Adrenal gland (tissue), 12 donors: ENCODE data around the gene PRICKLE2. TPM values are rescaled to one million over a fixed set of nuclear protein-coding genes. Genes with fewer than 3 reads are reported as not detected.

Experiments used
- DNase-seq, 7 donors: peaks; one replicate each; pipeline ENCODE4 v3.0.0-alpha.2; 2019 to 2020
- H3K27ac ChIP-seq, 5 donors: fragments of 200-600 bp; sonication (generic) in 4 of 5; 1 replicate in 3 of 5; 2 replicates in 2 of 5; pipeline versions ENCODE4 v1.5.1 to v1.8.0; 2016 to 2020; ENCODE audit warnings: mild to moderate bottlenecking in 1 of 5
- H3K27me3 ChIP-seq: fragments of 200-600 bp; 2 replicates; pipeline ENCODE4 v1.8.0; 2021
- H3K36me3 ChIP-seq, 2 donors: fragments of 200-600 bp; replicated peaks in 1 of 2; 1 replicate in 1 of 2; 2 replicates in 1 of 2; pipeline versions ENCODE4 v1.5.1 to v1.8.0; 2018 to 2022
- H3K4me1 ChIP-seq, 2 donors: fragments of 200-600 bp; replicated peaks in 1 of 2; 1 replicate in 1 of 2; 2 replicates in 1 of 2; pipeline versions ENCODE4 v1.5.1 to v1.8.0; 2018 to 2021
- H3K4me3 ChIP-seq, 4 donors: fragments of 200-600 bp; sonication (generic) in 3 of 4; one replicate each; pipeline ENCODE4 v1.5.1; 2016 to 2018
- H3K9me3 ChIP-seq, 3 donors: fragments of 200-600 bp; sonication (generic) in 1 of 3; replicated peaks in 1 of 3; 1 replicate in 2 of 3; 2 replicates in 1 of 3; pipeline versions ENCODE4 v1.5.1 to v1.8.0; 2016 to 2021
- CTCF ChIP-seq, 6 experiments: fragments of 450-650 bp in 4 of 6; fragments of 200-600 bp in 2 of 6; sonication (generic) in 1 of 6; IDR thresholded peaks; 1 replicate in 5 of 6; 2 replicates in 1 of 6; pipeline versions ENCODE4 v1.5.1 to v1.8.0; 2016 to 2021; ENCODE audit warnings: antibody characterized with exemption in 6 of 6, mild to moderate bottlenecking in 2 of 6, moderate library complexity in 1 of 6
- POLR2A ChIP-seq, 2 donors: fragments of 450-650 bp; IDR thresholded peaks; one replicate each; pipeline ENCODE4 v1.6.1; 2017; ENCODE audit warnings: antibody characterized with exemption in 2 of 2, mild to moderate bottlenecking in 2 of 2, moderate library complexity in 1 of 2
- WGBS, 4 donors: extraction: QIAGEN DNeasy Blood & Tissue Kit in 2 of 4; methylation state at CpG; one replicate each; pipeline versions ENCODE4 v1.1.5 to v1.1.7; 2013 to 2017; 5-methylcytosine and 5-hydroxymethylcytosine counted together
- intact Hi-C, 2 donors: fragments of 100-400 bp; cut with DNase I; formaldehyde crosslinking; loops; one replicate each; pipeline versions ENCODE4 v1.14.1 to v1.15.0; 2022 to 2023
- polyA plus RNA-seq, 3 donors: library from polyadenylated mRNA; stranded (reverse); fragments of 200-250 nt in 2 of 3; fragments of 350-450 nt in 1 of 3; fragmentation: Illumina TruSeq in 1 of 3; extraction: RNeasy Lipid Tissue Mini Kit (QIAGEN cat#74804) in 1 of 3; gene quantifications; one replicate each; pipeline ENCODE4 v1.2.3, GENCODE V29; 2013 to 2014
- total RNA-seq, 9 donors: library from RNA; depleted of rRNA in 4 of 9; stranded (reverse); fragments of >200 nt in 4 of 9; fragments of 120-200 nt in 1 of 9; fragmentation: NEBNext Ultra II Directional in 1 of 9; extraction: Animal tissue kit (Norgen Biotek cat#: 25700) in 1 of 9; gene quantifications; one replicate each; pipeline versions ENCODE4 v1.1.0 to v1.2.4, GENCODE V29; 2013 to 2023
- donor health status: healthy with polysubstance abuse.
- donor health status: Bipolar disorder and iron deficiency.
- donor health status: DM: yes; HTN: yes; CAD: no.
- donor health status: DM: no; HTN: no; CAD: no.
- donor health status: DM: no; HTN: no; CAD: no.
- donor health status: DM: yes; HTN: yes; CAD: no.

The PRICKLE2 gene
- total and polyA plus RNA-seq, 12 donors, result 1.3 to 15.7 (median 8.1) TPM

- Histone ChIP-seq H3K9me3 (no peaks in the 10 kb centered on the region), H3K4me3 (no peak overlapping the region), H3K4me1 (peaks cover 0 to 4% of the 10 kb centered on the region in 2 donors), H3K36me3 (no peaks in the 10 kb centered on the region), H3K27ac (no peak overlapping the region), H3K27me3 (no peaks in the 10 kb centered on the region)
- WGBS, 4 donors, result 80 to 86% (median 82%) methylated on average over 3 of the region's 3 CpGs
- TF ChIP-seq POLR2A (IDR thresholded peaks at IDR 0.05) (no peak), CTCF (IDR thresholded peaks at IDR 0.05) (no peak)
- no peak for DNase-seq
- intact Hi-C loops, result no loop called here
These were observed 165.6 kb downstream of the PRICKLE2 start for GRCh38 chr3:64059484-64060175.

- no peak for TF ChIP-seq CTCF (IDR thresholded peaks at IDR 0.05)
- WGBS, 4 donors, result 36 to 50% (median 39%) methylated on average over 4 of the region's 4 CpGs
These were observed 166.7 kb downstream of the PRICKLE2 start for GRCh38 chr3:64058566-64058965.

GRCh38 chr3:64057231-64057630, 168.0 kb downstream of the PRICKLE2 start:
- H3K4me3 ChIP-seq, result no peak overlapping the region
- H3K36me3 ChIP-seq, result no peaks in the 10 kb centered on the region
- no peaks in the 10 kb centered on the region for H3K9me3 ChIP-seq
- no peaks in the 10 kb centered on the region for H3K4me1 ChIP-seq
- intact Hi-C loops, result no loop called here
- H3K27ac ChIP-seq, result no peak overlapping the region
- WGBS, 4 donors, result 88 to 97% (median 93%) methylated on average over 4 of the region's 4 CpGs
- TF ChIP-seq CTCF (IDR thresholded peaks at IDR 0.05) (no peak), POLR2A (IDR thresholded peaks at IDR 0.05) (no peak)
- DNase-seq, result no peak
- H3K27me3 ChIP-seq, result no peaks in the 10 kb centered on the region

More at GRCh38 chr3:64058566-64058965, 166.7 kb downstream of the PRICKLE2 start:
- no peaks in the 10 kb centered on the region for H3K9me3 ChIP-seq
- no peaks in the 10 kb centered on the region for H3K27me3 ChIP-seq
- no peak overlapping the region for H3K4me3 ChIP-seq
- H3K27ac ChIP-seq, result no peak overlapping the region
- H3K36me3 ChIP-seq, result no peaks in the 10 kb centered on the region
- intact Hi-C loops, result no loop called here
- H3K4me1 ChIP-seq, result peaks cover 0 to 4% of the 10 kb centered on the region in 2 donors
- DNase-seq, result no peak

- intact Hi-C loops, result no loop called here
- no peak for DNase-seq
- Histone ChIP-seq H3K27ac (no peak overlapping the region), H3K9me3 (no peaks in the 10 kb centered on the region), H3K27me3 (no peaks in the 10 kb centered on the region), H3K4me1 (no peaks in the 10 kb centered on the region), H3K4me3 (no peak overlapping the region), H3K36me3 (no peaks in the 10 kb centered on the region)
- 66 to 79% (median 72%) methylated on average over 3 of the region's 3 CpGs for WGBS, 4 donors
- TF ChIP-seq POLR2A (IDR thresholded peaks at IDR 0.05) (no peak), CTCF (IDR thresholded peaks at IDR 0.05) (no peak)
These were observed 168.6 kb downstream of the PRICKLE2 start for GRCh38 chr3:64056606-64057180.
